Progenitor cell of endocrine pancreas (in vitro differentiated cells): Measurements from ENCODE around the gene ARHGEF4. TPM values are rescaled to one million over a fixed set of nuclear protein-coding genes. Genes with fewer than 3 reads are reported as not detected.

Source experiments
- DNase-seq: peaks from one replicate; pipeline ENCODE4 v3.0.0; 2021; ENCODE audit warnings: low spot score; ENCODE audit not compliant: unreplicated experiment
- H3K27ac Mint-ChIP-seq: 2 replicates; pipeline ENCODE4 v1.8.0; 2021; ENCODE audit warnings: mild to moderate bottlenecking, moderate library complexity, mixed read lengths
- H3K27me3 Mint-ChIP-seq: 2 replicates; pipeline ENCODE4 v1.8.0; 2021; ENCODE audit warnings: mixed read lengths
- H3K36me3 Mint-ChIP-seq: 2 replicates; pipeline ENCODE4 v1.8.0; 2022; ENCODE audit warnings: mixed read lengths; ENCODE audit not compliant: insufficient read depth
- H3K4me1 Mint-ChIP-seq: 2 replicates; pipeline ENCODE4 v1.8.0; 2021; ENCODE audit warnings: low read depth, mixed read lengths
- H3K4me3 Mint-ChIP-seq: 2 replicates; pipeline ENCODE4 v1.8.0; 2021; ENCODE audit warnings: low read depth, mild to moderate bottlenecking, moderate library complexity, mixed read lengths
- H3K9me3 Mint-ChIP-seq: 2 replicates; pipeline ENCODE4 v1.8.0; 2021; ENCODE audit warnings: low read depth, mixed read lengths
- total RNA-seq: library from RNA; stranded (reverse); gene quantifications from 2 replicates; pipeline ENCODE4 v1.2.1, GENCODE V29; 2021
- TF ChIP-seq, protein P1 (sequence below): fragments of 200-600 bp; sonication (generic); IDR thresholded peaks from one replicate; pipeline ENCODE4 v1.5.0; 2021; ENCODE audit warnings: antibody characterized with exemption, mild to moderate bottlenecking; ENCODE audit not compliant: unreplicated experiment

ARHGEF4 gene
- total RNA-seq, 1 donor from 2014 or later: 5.6 TPM

GRCh38 chr2:131010566-131010965 is 173.9 kb downstream of the ARHGEF4 start:
- Mint-ChIP-seq H3K4me1 (no peaks in the 10 kb centered on the region), H3K36me3 (no peaks in the 10 kb centered on the region), H3K27ac (no peak overlapping the region), H3K9me3 (no peaks in the 10 kb centered on the region), H3K27me3 (peaks cover 27% of the 10 kb centered on the region), H3K4me3 (no peak overlapping the region)
- DNase-seq: no peak
- TF ChIP-seq, protein P1, sequence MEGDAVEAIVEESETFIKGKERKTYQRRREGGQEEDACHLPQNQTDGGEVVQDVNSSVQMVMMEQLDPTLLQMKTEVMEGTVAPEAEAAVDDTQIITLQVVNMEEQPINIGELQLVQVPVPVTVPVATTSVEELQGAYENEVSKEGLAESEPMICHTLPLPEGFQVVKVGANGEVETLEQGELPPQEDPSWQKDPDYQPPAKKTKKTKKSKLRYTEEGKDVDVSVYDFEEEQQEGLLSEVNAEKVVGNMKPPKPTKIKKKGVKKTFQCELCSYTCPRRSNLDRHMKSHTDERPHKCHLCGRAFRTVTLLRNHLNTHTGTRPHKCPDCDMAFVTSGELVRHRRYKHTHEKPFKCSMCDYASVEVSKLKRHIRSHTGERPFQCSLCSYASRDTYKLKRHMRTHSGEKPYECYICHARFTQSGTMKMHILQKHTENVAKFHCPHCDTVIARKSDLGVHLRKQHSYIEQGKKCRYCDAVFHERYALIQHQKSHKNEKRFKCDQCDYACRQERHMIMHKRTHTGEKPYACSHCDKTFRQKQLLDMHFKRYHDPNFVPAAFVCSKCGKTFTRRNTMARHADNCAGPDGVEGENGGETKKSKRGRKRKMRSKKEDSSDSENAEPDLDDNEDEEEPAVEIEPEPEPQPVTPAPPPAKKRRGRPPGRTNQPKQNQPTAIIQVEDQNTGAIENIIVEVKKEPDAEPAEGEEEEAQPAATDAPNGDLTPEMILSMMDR: no peak

DNA sequence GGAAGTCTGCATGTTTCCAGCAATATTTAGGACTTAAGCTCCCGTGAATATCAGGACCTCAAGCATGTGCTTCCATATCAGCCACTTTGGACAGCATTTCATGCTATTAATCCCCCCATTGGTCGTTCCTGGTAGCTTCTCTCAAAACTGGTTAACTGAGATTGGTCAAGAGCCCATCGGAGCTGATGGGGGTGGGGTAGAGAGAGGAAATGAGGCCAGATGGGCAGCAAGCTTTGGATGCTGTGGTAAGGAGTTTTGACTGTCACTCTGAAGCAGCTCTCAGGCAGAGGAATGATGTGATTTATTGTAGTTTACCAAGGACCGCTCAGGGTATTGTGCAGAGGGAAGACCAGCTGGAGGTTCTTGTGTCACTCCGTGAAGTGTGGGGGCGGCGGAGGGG is 174.8 kb downstream of the ARHGEF4 start:
- Mint-ChIP-seq H3K9me3 (no peaks in the 10 kb centered on the region), H3K27ac (no peak overlapping the region), H3K4me3 (no peak overlapping the region), H3K4me1 (no peaks in the 10 kb centered on the region), H3K36me3 (no peaks in the 10 kb centered on the region), H3K27me3 (peaks cover 32% of the 10 kb centered on the region)
- DNase-seq: no peak
- TF ChIP-seq, protein P1: no peak

GRCh38 chr2:131014141-131014540 is 177.4 kb downstream of the ARHGEF4 start:
- Mint-ChIP-seq H3K9me3 (no peaks in the 10 kb centered on the region), H3K36me3 (no peaks in the 10 kb centered on the region), H3K27ac (no peak overlapping the region), H3K4me3 (no peak overlapping the region), H3K27me3 (peaks cover 46% of the 10 kb centered on the region), H3K4me1 (no peaks in the 10 kb centered on the region)
- DNase-seq: no peak
- TF ChIP-seq, protein P1: no peak

DNA sequence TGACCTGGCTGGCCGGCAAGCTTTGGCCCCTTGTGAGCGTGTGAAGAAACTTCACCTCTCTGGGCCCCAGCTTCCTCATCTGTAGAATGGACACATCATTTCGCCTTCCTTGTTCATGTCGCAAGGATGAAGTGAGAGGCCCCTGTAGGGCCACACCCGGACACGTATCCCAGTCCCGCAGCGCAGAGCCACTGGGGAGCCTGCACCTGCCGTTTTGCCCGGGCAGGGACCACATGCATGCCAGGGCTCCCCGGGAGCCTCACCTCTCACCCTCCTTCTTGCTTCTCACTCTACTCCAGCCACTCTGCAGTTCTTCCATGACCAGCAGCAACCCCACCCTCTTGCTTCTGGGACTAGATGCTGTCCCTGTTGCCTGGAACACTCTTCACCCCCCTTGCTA is 179.1 kb downstream of the ARHGEF4 start:
- TF ChIP-seq, protein P1: no peak
- H3K9me3 Mint-ChIP-seq: no peaks in the 10 kb centered on the region
- H3K36me3 Mint-ChIP-seq: no peaks in the 10 kb centered on the region
- H3K27me3 Mint-ChIP-seq: peaks cover 36% of the 10 kb centered on the region
- DNase-seq: no peak
- peak overlapping the region; percentile 35 for H3K27ac Mint-ChIP-seq
- no peak overlapping the region for H3K4me3 Mint-ChIP-seq
- H3K4me1 Mint-ChIP-seq: no peaks in the 10 kb centered on the region

DNA sequence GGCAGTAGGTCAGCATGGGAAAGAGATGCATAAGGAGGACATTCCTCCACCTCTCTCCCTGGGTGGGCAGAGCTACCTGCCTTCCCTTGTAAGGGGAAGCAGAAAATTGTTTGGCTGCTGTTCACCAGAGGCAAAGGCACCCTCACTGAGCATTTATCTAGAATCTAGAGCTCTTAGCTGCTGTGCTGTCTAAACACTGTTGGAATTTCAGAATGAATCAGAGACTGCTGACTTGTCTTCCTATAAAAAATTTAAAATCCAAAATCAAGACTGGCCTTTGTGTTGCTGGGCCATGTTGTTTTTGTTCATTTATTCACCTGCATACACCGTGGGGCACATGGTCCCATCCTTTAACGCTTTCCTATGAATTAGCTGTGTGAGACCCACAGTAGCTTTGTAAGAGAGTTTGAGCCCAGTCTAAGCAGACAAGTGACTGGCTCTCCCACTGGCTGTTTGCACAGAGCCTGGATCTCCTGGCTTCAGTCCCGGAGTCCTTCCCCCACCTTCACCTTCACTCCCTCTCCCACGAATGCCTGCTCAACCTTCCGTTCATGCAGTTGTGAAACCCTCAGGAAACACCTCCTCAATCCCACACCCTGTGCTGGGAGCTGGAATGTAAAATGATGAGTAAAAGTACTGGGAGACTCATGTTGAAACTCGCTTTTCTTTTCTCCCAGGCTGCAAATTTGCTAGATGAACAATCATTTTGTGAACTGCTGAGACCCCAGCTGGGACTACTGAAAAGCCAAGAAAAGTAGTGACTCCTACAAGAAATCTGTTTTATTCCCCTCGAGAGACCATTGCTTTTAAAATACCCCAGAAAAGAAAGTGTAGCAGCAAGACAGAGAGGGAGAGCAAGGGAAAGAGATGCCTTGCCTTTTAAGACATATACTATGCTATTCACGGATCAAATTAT is 180.4 kb downstream of the ARHGEF4 start:
- Mint-ChIP-seq H3K9me3 (peaks cover 5% of the 10 kb centered on the region), H3K4me1 (no peaks in the 10 kb centered on the region), H3K4me3 (no peak overlapping the region), H3K27ac (no peak overlapping the region), H3K27me3 (peaks cover 25% of the 10 kb centered on the region), H3K36me3 (peaks cover 1% of the 10 kb centered on the region)
- no peak for DNase-seq
- TF ChIP-seq, protein P1: no peak
